ENCODE results near the gene SUN1.

- TF ChIP-seq, protein P1, sequence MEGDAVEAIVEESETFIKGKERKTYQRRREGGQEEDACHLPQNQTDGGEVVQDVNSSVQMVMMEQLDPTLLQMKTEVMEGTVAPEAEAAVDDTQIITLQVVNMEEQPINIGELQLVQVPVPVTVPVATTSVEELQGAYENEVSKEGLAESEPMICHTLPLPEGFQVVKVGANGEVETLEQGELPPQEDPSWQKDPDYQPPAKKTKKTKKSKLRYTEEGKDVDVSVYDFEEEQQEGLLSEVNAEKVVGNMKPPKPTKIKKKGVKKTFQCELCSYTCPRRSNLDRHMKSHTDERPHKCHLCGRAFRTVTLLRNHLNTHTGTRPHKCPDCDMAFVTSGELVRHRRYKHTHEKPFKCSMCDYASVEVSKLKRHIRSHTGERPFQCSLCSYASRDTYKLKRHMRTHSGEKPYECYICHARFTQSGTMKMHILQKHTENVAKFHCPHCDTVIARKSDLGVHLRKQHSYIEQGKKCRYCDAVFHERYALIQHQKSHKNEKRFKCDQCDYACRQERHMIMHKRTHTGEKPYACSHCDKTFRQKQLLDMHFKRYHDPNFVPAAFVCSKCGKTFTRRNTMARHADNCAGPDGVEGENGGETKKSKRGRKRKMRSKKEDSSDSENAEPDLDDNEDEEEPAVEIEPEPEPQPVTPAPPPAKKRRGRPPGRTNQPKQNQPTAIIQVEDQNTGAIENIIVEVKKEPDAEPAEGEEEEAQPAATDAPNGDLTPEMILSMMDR (IDR thresholded peaks at IDR 0.05), result no peak
- TF ChIP-seq EZH2 (IDR thresholded peaks at IDR 0.05; ENCODE audit: borderline replicate concordance, insufficient read depth, low read depth, low read length, poor library complexity, severe bottlenecking), result no peak
Measured at GRCh38 chr7:791519-791918, 40.8 kb upstream of the SUN1 start.
